ENCODE data around the gene CNGA3. TPM values are rescaled to one million over a fixed set of nuclear protein-coding genes. Genes with fewer than 3 reads are reported as not detected.
"Not testable (repeated sequence)": the region's sequence is repeated elsewhere in the genome, so short reads cannot be mapped to it uniquely, and the experiment has no call there.

The CNGA3 gene
- total RNA-seq, 4 donors from 2014 or later: 0.40 to 1.8 (median 1.6) TPM; not detected in 1

DNA sequence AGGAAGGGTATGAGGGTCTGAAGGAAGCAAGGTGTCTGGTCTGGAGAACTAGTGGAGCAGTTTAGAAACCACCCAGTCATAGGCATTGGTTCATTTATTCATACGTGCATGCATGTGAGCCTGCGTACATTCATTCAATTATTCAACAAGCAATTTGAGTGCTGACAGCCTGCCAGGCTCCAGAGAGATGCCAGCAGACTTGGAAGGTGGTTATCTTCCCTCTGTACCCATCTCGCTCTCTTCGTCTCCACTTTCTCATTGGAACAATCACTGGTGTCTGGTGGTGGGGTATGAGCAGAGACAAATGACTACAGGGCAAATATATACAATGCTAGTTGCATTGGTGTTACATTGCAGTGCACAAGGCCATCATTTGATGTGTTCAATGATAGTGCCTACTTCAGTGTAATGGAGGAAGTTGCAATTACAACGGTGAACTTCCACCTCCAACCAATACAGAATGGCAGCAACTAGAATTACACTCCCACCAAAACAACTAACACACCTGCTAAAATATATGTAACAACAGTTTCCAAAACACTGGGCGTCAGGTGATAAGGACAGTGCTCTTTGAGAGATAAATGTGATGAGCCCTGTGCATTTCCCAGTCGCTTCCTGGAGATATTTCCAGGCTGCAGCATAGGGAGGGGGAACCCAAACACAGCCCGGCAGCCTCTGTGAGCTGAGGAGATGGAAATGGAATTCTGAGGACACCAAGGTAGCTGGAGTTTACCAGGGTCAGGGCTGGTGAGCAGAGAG is 32.6 kb upstream of the CNGA3 start:
- Histone ChIP-seq H3K27ac (no peak overlapping the region), H3K36me3 (no peaks in the 10 kb centered on the region), H3K27me3 (no peaks in the 10 kb centered on the region), H3K9me3 (no peaks in the 10 kb centered on the region), H3K4me1 (no peaks in the 10 kb centered on the region), H3K4me3 (no peak overlapping the region)
- in situ Hi-C loops (cut with MboI; ENCODE audit: low pct_ligation_motif_present in 1 of 4, low pct_unique_long_range_greater_than_20kb in 1 of 4, low sequenced_read_pairs in 3 of 4): no loop called here
- intact Hi-C loops (cut with DNase I; ENCODE audit: low total_unique reads): no loop called here
- 85% methylated on average over 8 of the region's 8 CpGs; no CpG with 5 or more reads in 1 of the 2 donors for WGBS, 2 donors (ENCODE audit: low coverage in 1 of 2)
- TF ChIP-seq POLR2AphosphoS5 (IDR thresholded peaks at IDR 0.05): no peak
- TF ChIP-seq, protein P1, sequence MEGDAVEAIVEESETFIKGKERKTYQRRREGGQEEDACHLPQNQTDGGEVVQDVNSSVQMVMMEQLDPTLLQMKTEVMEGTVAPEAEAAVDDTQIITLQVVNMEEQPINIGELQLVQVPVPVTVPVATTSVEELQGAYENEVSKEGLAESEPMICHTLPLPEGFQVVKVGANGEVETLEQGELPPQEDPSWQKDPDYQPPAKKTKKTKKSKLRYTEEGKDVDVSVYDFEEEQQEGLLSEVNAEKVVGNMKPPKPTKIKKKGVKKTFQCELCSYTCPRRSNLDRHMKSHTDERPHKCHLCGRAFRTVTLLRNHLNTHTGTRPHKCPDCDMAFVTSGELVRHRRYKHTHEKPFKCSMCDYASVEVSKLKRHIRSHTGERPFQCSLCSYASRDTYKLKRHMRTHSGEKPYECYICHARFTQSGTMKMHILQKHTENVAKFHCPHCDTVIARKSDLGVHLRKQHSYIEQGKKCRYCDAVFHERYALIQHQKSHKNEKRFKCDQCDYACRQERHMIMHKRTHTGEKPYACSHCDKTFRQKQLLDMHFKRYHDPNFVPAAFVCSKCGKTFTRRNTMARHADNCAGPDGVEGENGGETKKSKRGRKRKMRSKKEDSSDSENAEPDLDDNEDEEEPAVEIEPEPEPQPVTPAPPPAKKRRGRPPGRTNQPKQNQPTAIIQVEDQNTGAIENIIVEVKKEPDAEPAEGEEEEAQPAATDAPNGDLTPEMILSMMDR (IDR thresholded peaks at IDR 0.05): no peak
- no peak for TF ChIP-seq EP300 (IDR thresholded peaks at IDR 0.05; ENCODE audit: low read depth)
- TF ChIP-seq POLR2A (IDR thresholded peaks at IDR 0.05): no peak
- DNase-seq: no peak

DNA sequence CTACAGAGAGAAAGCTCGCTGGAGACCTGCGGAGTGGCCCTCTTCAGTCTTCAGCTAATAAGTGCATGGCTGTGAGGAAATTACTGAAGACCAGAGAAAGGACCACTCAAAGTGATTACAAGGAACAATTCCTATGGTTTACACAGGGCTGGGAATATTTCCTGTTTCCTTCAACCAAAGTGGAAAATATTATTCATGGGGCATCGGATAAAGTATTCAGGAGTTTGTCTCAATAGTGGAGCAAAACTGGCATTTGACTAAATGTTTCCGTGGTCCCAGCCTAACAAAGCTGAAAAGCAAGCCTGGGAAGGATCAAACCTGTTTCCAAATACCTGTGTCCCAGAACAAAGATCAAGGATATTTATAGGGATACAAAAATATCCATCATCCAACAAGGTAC is 32.0 kb upstream of the CNGA3 start:
- 82 to 87% methylated on average over 2 to 4 of the region's 4 CpGs for WGBS, 2 donors (ENCODE audit: low coverage in 1 of 2)
- Histone ChIP-seq H3K27ac (no peak overlapping the region), H3K36me3 (no peaks in the 10 kb centered on the region), H3K9me3 (no peaks in the 10 kb centered on the region), H3K4me1 (no peaks in the 10 kb centered on the region), H3K27me3 (no peaks in the 10 kb centered on the region), H3K4me3 (no peak overlapping the region)
- no peak for DNase-seq
- intact Hi-C loops (cut with DNase I; ENCODE audit: low total_unique reads): no loop called here
- TF ChIP-seq POLR2A (IDR thresholded peaks at IDR 0.05): no peak
- TF ChIP-seq, protein P1 (IDR thresholded peaks at IDR 0.05): no peak
- TF ChIP-seq EP300 (IDR thresholded peaks at IDR 0.05; ENCODE audit: low read depth): no peak
- TF ChIP-seq POLR2AphosphoS5 (IDR thresholded peaks at IDR 0.05): no peak
- in situ Hi-C loops (cut with MboI; ENCODE audit: low pct_ligation_motif_present in 1 of 4, low pct_unique_long_range_greater_than_20kb in 1 of 4, low sequenced_read_pairs in 3 of 4): no loop called here

- H3K9me3 ChIP-seq: peaks cover 9 to 12% of the 10 kb centered on the region in 2 donors
- WGBS, 2 donors (ENCODE audit: low coverage in 1 of 2): 89 to 90% methylated on average over 2 of the region's 2 CpGs
- intact Hi-C loops (cut with DNase I; ENCODE audit: low total_unique reads): no loop called here
- H3K4me1 ChIP-seq: no peaks in the 10 kb centered on the region
- in situ Hi-C loops (cut with MboI; ENCODE audit: low pct_ligation_motif_present in 1 of 4, low pct_unique_long_range_greater_than_20kb in 1 of 4, low sequenced_read_pairs in 3 of 4): no loop called here
- no peak for DNase-seq
- no peak overlapping the region for H3K27ac ChIP-seq
- no peak for TF ChIP-seq POLR2AphosphoS5 (IDR thresholded peaks at IDR 0.05)
- no peaks in the 10 kb centered on the region for H3K36me3 ChIP-seq
- H3K27me3 ChIP-seq: no peaks in the 10 kb centered on the region
- H3K4me3 ChIP-seq: no peak overlapping the region
Observed at GRCh38 chr2:98315957-98316356, 30.3 kb upstream of the CNGA3 start.

DNA sequence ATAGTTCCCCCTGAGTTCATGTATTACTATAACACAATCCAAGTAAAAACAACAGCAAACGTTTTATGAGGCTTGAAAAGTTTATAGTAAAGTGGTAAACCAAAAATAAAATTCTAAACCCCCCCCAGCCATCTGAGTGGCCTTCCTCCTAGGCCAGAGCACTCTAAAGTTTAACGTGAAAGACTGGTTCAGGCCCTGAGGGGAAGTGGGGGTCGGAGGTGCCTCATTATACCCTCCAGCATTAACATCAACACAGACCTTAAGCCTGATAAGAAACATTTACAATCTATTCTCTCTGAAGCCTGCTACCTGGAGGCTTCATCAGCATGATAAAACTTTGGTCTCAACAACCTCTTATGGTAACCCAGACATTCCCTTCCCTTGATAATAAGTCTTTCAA is 29.0 kb upstream of the CNGA3 start:
- H3K4me1 ChIP-seq: no peaks in the 10 kb centered on the region
- H3K9me3 ChIP-seq: peaks cover 14 to 16% of the 10 kb centered on the region in 2 donors
- intact Hi-C loops (cut with DNase I; ENCODE audit: low total_unique reads): no loop called here
- no peaks in the 10 kb centered on the region for H3K27me3 ChIP-seq
- TF ChIP-seq POLR2A (IDR thresholded peaks at IDR 0.05): no peak
- TF ChIP-seq, protein P1 (IDR thresholded peaks at IDR 0.05): no peak
- no peak for TF ChIP-seq EP300 (IDR thresholded peaks at IDR 0.05; ENCODE audit: low read depth)
- no peak for TF ChIP-seq POLR2AphosphoS5 (IDR thresholded peaks at IDR 0.05)
- no peak for DNase-seq
- in situ Hi-C loops (cut with MboI; ENCODE audit: low pct_ligation_motif_present in 1 of 4, low pct_unique_long_range_greater_than_20kb in 1 of 4, low sequenced_read_pairs in 3 of 4): no loop called here
- H3K36me3 ChIP-seq: no peaks in the 10 kb centered on the region
- no peak overlapping the region for H3K4me3 ChIP-seq
- no peak overlapping the region for H3K27ac ChIP-seq
- 54 to 62% methylated on average over 3 of the region's 3 CpGs for WGBS, 2 donors (ENCODE audit: low coverage in 1 of 2)

GRCh38 chr2:98320171-98320570 is 26.1 kb upstream of the CNGA3 start:
- in situ Hi-C loops (cut with MboI; ENCODE audit: low pct_ligation_motif_present in 1 of 4, low pct_unique_long_range_greater_than_20kb in 1 of 4, low sequenced_read_pairs in 3 of 4); intact Hi-C loops (cut with DNase I; ENCODE audit: low total_unique reads); H3K27me3 ChIP-seq; H3K36me3 ChIP-seq; H3K4me3 ChIP-seq; H3K4me1 ChIP-seq; DNase-seq; H3K27ac ChIP-seq: not testable (repeated sequence)
- H3K9me3 ChIP-seq: peaks cover 16 to 19% of the 10 kb centered on the region in 2 donors
- WGBS, 2 donors (ENCODE audit: low coverage in 1 of 2): 96% methylated on average over 3 of the region's 3 CpGs; no CpG with 5 or more reads in 1 of the 2 donors
